ENCODE measurements around the gene SNRPE.

GRCh38 chr1:203839081-203839480, 22.3 kb upstream of the SNRPE start:
- no peak for TF ChIP-seq POLR2AphosphoS5 (IDR thresholded peaks at IDR 0.05; ENCODE audit: low read depth, low read length)
- TF ChIP-seq TAF1 (IDR thresholded peaks at IDR 0.05; ENCODE audit: low read depth, low read length) = no peak

Data from GM12891 (cell line).